Activated naive CD8-positive, alpha-beta T cell treated with anti-CD3 and anti-CD28 coated beads, Interleukin-2, amount 50 U/mL, for 24 hours (primary cell): ENCODE data around the gene LMNTD1.
"Not testable (repeated sequence)": the region's sequence is repeated elsewhere in the genome, so short reads cannot be mapped to it uniquely, and the experiment has no call there.

Experiments used
- ATAC-seq: fragments of 150-1000 bp; cut with Tn5 transposase; one replicate; pipeline ENCODE4 v1.10.0; 2021
- DNase-seq: peaks from one replicate; pipeline ENCODE4 v3.0.0; 2021
- H3K27ac Mint-ChIP-seq: one replicate; pipeline ENCODE4 v1.8.0; 2021; ENCODE audit warnings: mild to moderate bottlenecking, mixed read lengths
- H3K27me3 Mint-ChIP-seq: one replicate; pipeline ENCODE4 v1.8.0; 2021; ENCODE audit warnings: mixed read lengths
- H3K36me3 Mint-ChIP-seq: one replicate; pipeline ENCODE4 v1.8.0; 2021; ENCODE audit warnings: low read depth, mixed read lengths
- H3K4me1 Mint-ChIP-seq: one replicate; pipeline ENCODE4 v1.8.0; 2021; ENCODE audit warnings: mixed read lengths
- H3K4me3 Mint-ChIP-seq: one replicate; pipeline ENCODE4 v1.8.0; 2021; ENCODE audit warnings: mild to moderate bottlenecking, moderate library complexity, mixed read lengths
- H3K9me3 Mint-ChIP-seq: one replicate; pipeline ENCODE4 v1.8.0; 2021; ENCODE audit warnings: mixed read lengths

Gene LMNTD1

DNA sequence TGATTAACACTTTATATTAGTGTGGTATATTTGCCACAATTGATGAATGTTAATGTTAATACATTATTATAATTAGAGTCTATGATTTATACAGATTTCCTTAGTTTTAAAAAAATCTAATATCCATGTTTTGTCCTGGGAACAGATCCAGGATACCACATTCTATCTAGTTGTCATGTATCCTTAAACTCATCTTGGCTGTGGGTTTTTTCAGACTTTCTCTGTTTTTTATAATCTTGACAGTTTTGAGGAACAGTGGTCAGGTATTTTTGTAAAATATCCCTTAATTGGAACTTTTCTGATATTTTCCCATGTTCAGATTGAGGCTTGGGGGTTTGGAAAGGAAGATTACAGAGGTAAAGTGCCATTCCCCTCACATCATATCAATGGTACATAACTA is 104.1 kb downstream of the LMNTD1 start:
- Mint-ChIP-seq H3K36me3 (no peaks in the 10 kb centered on the region), H3K4me1 (no peaks in the 10 kb centered on the region), H3K27me3 (peaks cover 4% of the 10 kb centered on the region), H3K4me3 (no peak overlapping the region), H3K27ac (no peak overlapping the region), H3K9me3 (no peaks in the 10 kb centered on the region)
- no peak for ATAC-seq
- DNase-seq: no peak

DNA sequence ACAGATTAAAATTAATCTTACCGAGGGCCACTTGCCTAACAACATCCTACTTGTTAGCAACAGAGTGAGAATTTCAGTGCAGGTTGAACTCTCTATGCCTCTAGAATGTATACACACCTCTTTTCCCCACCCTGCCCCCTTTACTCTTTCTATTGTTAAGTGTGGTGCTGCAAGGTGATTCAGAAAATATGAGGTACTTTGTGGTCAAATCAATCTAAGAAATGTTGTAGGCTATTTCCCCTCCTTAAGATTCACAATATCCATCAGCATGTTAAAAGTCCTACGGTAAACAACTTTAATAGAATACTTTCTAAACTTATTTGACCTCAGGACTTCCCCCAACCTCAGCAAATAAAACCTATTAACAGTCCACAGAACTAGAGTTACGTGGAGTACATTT is 106.0 kb downstream of the LMNTD1 start:
- Mint-ChIP-seq H3K36me3 (no peaks in the 10 kb centered on the region), H3K27ac (no peak overlapping the region), H3K4me1 (no peaks in the 10 kb centered on the region), H3K9me3 (no peaks in the 10 kb centered on the region), H3K27me3 (peaks cover under 1% of the 10 kb centered on the region), H3K4me3 (no peak overlapping the region)
- DNase-seq (no peak), ATAC-seq (no peak)

DNA sequence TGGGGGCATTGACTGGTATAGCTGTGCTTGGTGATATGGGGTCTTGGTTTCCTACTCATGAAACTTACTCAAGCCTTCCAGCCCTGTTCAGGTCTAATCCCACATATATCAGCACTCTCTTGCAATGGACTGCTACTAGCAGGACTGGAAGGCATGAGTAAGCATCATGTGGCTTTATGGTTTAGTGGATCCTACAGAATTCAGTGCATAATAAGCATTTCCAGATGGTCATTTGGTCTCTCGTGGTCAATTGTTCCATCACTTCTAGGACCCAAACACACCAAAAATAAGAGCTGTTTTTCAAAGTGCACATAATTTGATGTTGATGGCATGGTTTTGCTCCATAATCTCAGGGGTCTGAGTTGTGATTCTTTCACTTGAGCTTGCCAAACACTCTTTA is 114.4 kb downstream of the LMNTD1 start:
- no peak for DNase-seq
- ATAC-seq: no peak
- no peaks in the 10 kb centered on the region for H3K36me3 Mint-ChIP-seq
- no peaks in the 10 kb centered on the region for H3K4me1 Mint-ChIP-seq
- H3K27me3 Mint-ChIP-seq: no peaks in the 10 kb centered on the region
- no peaks in the 10 kb centered on the region for H3K9me3 Mint-ChIP-seq
- H3K27ac Mint-ChIP-seq: no peak overlapping the region
- H3K4me3 Mint-ChIP-seq: no peak overlapping the region

DNA sequence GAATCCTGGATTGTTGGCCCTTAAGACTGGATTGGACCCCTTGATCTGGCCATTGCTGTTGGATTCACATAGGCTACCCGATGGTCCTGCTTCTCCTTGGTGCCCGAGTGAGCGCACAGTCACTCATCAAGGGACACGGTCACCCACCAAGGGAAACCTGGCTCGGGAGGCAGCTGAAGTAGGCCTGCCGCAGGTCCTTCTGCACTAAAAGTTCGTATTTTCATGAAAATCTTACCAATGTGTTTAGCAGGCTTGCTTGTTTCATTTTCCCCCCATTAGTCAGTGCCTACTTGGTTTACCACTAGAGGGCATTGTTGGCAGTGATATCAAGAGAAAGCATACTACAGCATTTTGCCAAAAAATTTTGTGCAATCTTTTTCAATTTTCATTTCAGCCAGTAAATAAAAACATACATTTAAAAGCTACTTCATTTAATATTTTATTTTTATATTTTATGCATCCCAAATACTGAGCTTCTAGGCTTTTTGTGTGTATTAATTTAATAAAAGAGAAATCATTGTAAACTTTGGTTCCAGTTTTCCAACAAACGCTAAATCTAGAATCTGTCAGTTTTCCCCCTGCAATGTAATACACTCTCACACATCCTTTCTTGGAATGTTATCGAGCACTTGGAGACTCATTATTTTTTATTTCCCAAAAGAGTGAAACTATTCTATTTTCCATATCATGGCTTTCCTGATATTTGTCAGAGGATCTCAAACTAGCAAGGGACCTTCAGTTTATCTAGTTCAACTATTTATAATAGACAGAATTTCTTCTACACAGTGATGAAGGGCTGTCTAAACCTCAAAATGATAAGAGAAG is 116.7 kb downstream of the LMNTD1 start:
- ATAC-seq: no peak
- DNase-seq: no peak
- Mint-ChIP-seq H3K27me3 (no peaks in the 10 kb centered on the region), H3K27ac (no peak overlapping the region), H3K9me3 (no peaks in the 10 kb centered on the region), H3K4me3 (no peak overlapping the region), H3K36me3 (no peaks in the 10 kb centered on the region), H3K4me1 (no peaks in the 10 kb centered on the region)

DNA sequence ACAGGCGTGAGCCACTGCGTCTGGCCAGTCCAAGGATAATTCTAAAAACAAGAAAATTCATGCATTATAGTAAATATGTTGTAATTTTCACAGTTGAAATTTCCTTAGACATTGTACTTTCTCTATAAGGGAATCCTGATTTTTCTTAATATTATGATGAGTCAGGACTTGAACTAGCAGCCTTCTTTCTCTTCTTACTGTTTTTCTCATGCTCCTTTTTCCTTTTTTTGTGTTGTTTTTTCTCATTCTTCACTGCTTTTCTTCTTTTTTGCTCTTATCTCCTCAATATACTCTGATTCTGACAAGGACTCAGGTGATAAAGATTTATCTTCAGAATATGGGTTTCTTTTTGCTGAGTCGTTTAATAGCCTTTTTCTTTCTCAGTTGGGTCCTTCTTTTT is 117.7 kb downstream of the LMNTD1 start:
- Mint-ChIP-seq H3K27me3 (no peaks in the 10 kb centered on the region), H3K4me3 (no peak overlapping the region), H3K27ac (no peak overlapping the region), H3K36me3 (no peaks in the 10 kb centered on the region), H3K4me1 (no peaks in the 10 kb centered on the region), H3K9me3 (no peaks in the 10 kb centered on the region)
- ATAC-seq: no peak
- no peak for DNase-seq

DNA sequence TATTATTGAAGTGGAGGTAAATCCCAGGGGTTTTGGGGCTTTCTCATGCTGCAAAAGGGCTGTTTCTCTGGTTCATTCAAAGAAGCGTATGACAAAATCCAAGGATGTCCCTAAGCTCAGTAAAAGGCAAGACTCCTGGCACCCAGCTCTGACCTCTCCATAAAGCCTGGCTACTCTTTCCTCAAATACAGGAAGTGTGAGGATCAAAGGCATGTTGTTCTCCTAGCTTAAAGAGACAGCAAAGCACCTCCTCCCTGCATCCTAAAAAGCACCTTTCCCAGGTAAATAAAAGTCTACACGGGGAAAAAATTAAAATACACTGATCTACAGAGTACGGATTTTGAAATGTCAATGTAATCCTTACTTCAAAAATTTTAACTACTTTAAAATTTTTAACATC is 118.6 kb downstream of the LMNTD1 start:
- DNase-seq: no peak
- no peaks in the 10 kb centered on the region for H3K27me3 Mint-ChIP-seq
- no peak overlapping the region for H3K27ac Mint-ChIP-seq
- no peak overlapping the region for H3K4me3 Mint-ChIP-seq
- H3K36me3 Mint-ChIP-seq: no peaks in the 10 kb centered on the region
- no peaks in the 10 kb centered on the region for H3K4me1 Mint-ChIP-seq
- H3K9me3 Mint-ChIP-seq: no peaks in the 10 kb centered on the region
- no peak for ATAC-seq

DNA sequence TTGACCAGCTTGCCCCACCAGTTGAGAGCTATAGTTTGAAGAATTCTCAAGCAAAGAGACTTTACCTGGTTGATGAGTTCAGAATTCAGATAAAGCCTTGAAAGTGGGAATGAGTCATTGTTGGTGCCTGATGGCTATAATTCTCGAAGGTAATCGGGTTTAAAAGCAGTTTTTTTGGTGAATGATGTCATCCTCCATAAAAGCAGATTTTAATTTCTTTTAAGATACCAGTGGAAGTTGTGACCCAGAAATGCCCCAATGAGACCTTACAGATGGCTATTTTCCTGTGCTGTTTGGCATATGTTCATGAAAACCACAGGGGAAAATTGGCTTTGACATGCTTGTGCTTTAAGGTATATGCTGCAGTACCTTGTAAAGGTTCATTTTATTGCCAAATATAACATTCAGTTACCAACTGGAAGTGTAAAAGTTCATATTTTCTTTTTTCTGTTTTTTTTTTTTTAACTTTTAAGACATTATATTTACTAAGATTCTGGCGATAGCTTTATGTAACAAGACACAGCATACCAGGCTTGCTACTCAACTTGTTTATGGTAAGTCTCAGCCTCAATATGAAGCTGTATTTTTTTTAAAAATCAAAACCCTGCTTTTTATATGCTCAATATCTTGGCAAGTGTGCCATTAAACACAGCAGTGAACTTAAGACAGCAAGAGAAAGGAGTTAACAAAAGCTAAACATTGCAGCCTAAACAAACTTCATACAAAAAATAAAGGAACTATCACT is 119.3 kb downstream of the LMNTD1 start:
- Mint-ChIP-seq H3K4me1 (no peaks in the 10 kb centered on the region), H3K36me3 (no peaks in the 10 kb centered on the region), H3K9me3 (no peaks in the 10 kb centered on the region), H3K27ac (no peak overlapping the region), H3K27me3 (no peaks in the 10 kb centered on the region), H3K4me3 (no peak overlapping the region)
- ATAC-seq (no peak), DNase-seq (no peak)

DNA sequence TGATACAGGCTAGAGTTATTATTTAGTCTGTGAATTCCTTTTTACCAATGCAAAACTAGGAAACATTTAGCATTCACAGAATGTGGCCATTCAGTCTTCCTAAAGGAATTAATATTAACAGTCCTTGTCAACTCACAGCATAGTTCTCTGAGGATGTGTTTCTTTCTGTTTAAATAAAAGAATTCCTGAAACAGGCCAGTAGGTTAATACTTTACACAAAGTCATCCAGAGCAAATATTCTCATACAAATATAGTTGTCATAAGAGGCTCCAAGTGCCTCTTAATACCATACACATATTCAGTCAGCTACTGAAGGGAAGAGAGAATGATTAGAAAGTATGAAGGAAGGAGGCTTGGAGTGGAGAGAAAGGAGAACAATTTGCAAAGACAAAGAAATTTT is 120.1 kb downstream of the LMNTD1 start:
- Mint-ChIP-seq H3K27me3 (no peaks in the 10 kb centered on the region), H3K9me3 (no peaks in the 10 kb centered on the region), H3K27ac (no peak overlapping the region), H3K4me3 (no peak overlapping the region), H3K4me1 (no peaks in the 10 kb centered on the region), H3K36me3 (no peaks in the 10 kb centered on the region)
- DNase-seq (no peak), ATAC-seq (no peak)

DNA sequence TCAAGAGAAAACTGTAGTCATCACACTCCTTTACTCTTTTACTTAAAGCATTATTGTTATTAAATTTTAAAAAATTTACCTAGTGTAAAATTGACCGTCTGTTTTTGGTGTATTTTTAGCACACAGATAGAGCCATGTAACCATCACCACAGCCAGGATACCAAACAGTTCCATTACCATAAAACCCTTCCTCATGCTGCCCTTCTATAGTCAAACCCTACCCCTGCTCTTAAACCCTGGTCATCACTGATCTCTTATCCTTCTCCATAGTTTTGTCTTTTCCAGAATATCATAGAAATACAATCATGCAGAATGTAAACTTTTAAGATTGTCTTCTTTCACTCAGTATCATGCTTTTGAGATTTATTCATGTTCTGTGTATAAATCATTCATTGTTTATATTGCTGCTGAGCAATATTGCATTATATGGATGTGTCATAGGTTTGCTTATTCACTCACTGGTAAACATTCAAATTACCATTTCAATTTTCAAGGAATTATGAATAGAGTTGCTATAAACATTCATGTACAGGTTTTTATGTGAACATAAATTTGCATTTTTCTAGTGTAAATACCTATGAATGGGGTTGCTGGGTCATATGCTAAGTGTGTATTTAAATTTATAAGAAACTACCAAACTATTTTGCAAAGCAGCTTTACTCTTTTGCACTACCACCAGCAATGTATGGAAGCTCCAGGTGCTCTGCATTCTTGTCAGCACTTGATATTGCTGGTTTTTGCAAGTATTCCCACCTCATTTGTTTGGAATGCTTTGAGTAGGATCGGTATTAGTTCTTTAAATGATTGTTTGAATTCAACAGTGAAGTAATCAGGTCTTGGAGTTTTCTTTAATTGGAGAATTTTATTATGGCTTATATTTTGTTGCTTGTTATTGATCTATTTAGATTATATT is 125.5 kb downstream of the LMNTD1 start:
- ATAC-seq: no peak

DNA sequence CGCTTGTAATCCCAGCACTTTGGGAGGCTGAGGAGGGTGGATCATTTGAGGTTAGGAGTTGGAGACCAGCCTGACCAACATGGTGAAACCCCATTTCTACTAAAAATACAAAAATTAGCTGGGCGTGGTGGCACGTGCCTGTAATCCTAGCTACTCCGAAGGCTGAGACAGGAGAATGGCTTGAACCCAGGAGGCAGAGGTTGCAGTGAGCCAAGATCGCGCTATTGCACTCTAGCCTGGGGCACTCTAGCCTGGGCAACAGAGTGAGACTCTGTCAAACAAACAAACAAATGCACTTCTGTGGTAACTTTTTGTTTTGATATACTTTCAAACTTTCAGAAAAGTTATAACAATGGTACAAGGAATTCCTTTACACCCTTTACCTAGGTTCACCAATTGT is 126.3 kb downstream of the LMNTD1 start:
- not testable (repeated sequence) for H3K4me3 Mint-ChIP-seq, DNase-seq, H3K27ac Mint-ChIP-seq, H3K27me3 Mint-ChIP-seq, H3K36me3 Mint-ChIP-seq, H3K9me3 Mint-ChIP-seq, H3K4me1 Mint-ChIP-seq, ATAC-seq

More for the DNA sequence above, 125.5 kb downstream of the LMNTD1 start:
- Mint-ChIP-seq H3K9me3 (no peaks in the 10 kb centered on the region), H3K4me1 (no peaks in the 10 kb centered on the region), H3K36me3 (no peaks in the 10 kb centered on the region), H3K27ac (no peak overlapping the region), H3K27me3 (no peaks in the 10 kb centered on the region), H3K4me3 (no peak overlapping the region)
- no peak for DNase-seq
